K562 (cell line): ENCODE results near the gene NR1I3. TPM values are rescaled to one million over a fixed set of nuclear protein-coding genes. Genes with fewer than 3 reads are reported as not detected.

Experiments used
- ATAC-seq: fragments of 200-7000 bp; cut with Tn5 transposase; 3 replicates; pipeline ENCODE4 v1.9.1; 2020; ENCODE audit warnings: moderate library complexity
- BruUV-seq: library from RNA; stranded (reverse); fragments of 400-500 nt; replicated peaks from 2 replicates; lab custom pipeline; 2021; lab: Mats Ljungman, UMichigan
- CTCF ChIA-PET: fragments of 300-600 bp; formaldehyde crosslinking; extraction: SDS; loops from one replicate; lab custom pipeline; 2021; ENCODE audit warnings: low intra/inter-chr PET ratio; lab: Yijun Ruan, JAX
- POLR2A ChIA-PET: fragments of 300-600, 350-650 bp; sonication (Branson Sonifier 250); formaldehyde crosslinking; extraction: SDS; loops from one replicate; lab custom pipeline; 2021; ENCODE audit warnings: antibody characterized with exemption, inconsistent platforms; lab: Yijun Ruan, JAX
- DNase-seq, 4 experiments: peaks; one replicate each; pipeline versions ENCODE4 v3.0.0 to v3.0.0-alpha.2; 2011 to 2018; ENCODE audit warnings: low spot score in 3 of 4, mixed read lengths in 3 of 4; ENCODE audit errors: extremely low read depth in 1 of 4
- FAIRE-seq: peaks from 2 replicates; lab custom pipeline; 2011; peaks lifted over from hg19 to GRCh38; lab: Jason Lieb, UNC
- H2AFZ ChIP-seq: 2 replicates; pipeline ENCODE4 v1.6.0; 2011; ENCODE audit warnings: low read depth, low read length, control low read depth, inconsistent platforms
- H3K27ac ChIP-seq: fragments of 200-600 bp; 3 replicates; pipeline ENCODE4 v1.8.0; 2011; ENCODE audit warnings: low read depth, mild to moderate bottlenecking, control low read depth, inconsistent platforms, low read length, moderate library complexity, mixed read lengths; ENCODE audit errors: extremely low read depth
- H3K27me3 ChIP-seq, 2 experiments: fragments of 300-600 bp in 1 of 2; 2 replicates in 1 of 2; 3 replicates in 1 of 2; pipeline versions ENCODE4 v1.6.0 to v1.8.0; 2011; ENCODE audit warnings: inconsistent platforms in 2 of 2, low read length in 2 of 2, mild to moderate bottlenecking in 1 of 2, mixed read lengths in 1 of 2, moderate library complexity in 1 of 2; ENCODE audit not compliant: control insufficient read depth in 2 of 2, insufficient read depth in 2 of 2
- H3K36me3 ChIP-seq: fragments of 300-600 bp; 3 replicates; pipeline ENCODE4 v1.8.0; 2011; ENCODE audit warnings: mild to moderate bottlenecking, low read length, inconsistent platforms; ENCODE audit not compliant: control insufficient read depth, insufficient read depth
- H3K4me1 ChIP-seq, 2 experiments: fragments of 200-600 bp in 1 of 2; replicated peaks in 1 of 2; 2 replicates in 1 of 2; 3 replicates in 1 of 2; pipeline versions ENCODE4 v1.5.1 to v1.8.0; 2011; ENCODE audit warnings: inconsistent platforms in 2 of 2, low read length in 2 of 2, mild to moderate bottlenecking in 1 of 2, mixed read lengths in 1 of 2, moderate library complexity in 1 of 2; ENCODE audit not compliant: control insufficient read depth in 2 of 2, insufficient read depth in 2 of 2
- H3K4me2 ChIP-seq: 2 replicates; pipeline ENCODE4 v1.6.1; 2011; ENCODE audit warnings: low read length, control low read depth, inconsistent platforms, mixed read lengths; ENCODE audit not compliant: insufficient read depth
- H3K4me3 ChIP-seq: fragments of 200-600 bp; sonication (generic), shearing (Covaris generic); 2 replicates; pipeline ENCODE4 v1.5.1; 2016; ENCODE audit warnings: control low read depth, inconsistent platforms
- H3K79me2 ChIP-seq: fragments of 200-600 bp; 3 replicates; pipeline ENCODE4 v1.8.0; 2011; ENCODE audit warnings: low read length, inconsistent platforms; ENCODE audit not compliant: control insufficient read depth, insufficient read depth
- H3K9ac ChIP-seq, 2 experiments: 2 replicates each; pipeline versions ENCODE4 v1.6.0 to v1.6.1; 2011; ENCODE audit warnings: low read depth in 2 of 2, low read length in 2 of 2, control low read depth in 1 of 2, inconsistent platforms in 1 of 2, mild to moderate bottlenecking in 1 of 2, mixed read lengths in 1 of 2; ENCODE audit not compliant: insufficient read depth in 1 of 2
- H3K9me1 ChIP-seq: one replicate; pipeline ENCODE4 v1.6.0; 2011; ENCODE audit warnings: inconsistent platforms, mild to moderate bottlenecking, low read length, moderate library complexity; ENCODE audit not compliant: control insufficient read depth, insufficient read depth
- H3K9me3 ChIP-seq: replicated peaks from 2 replicates; pipeline ENCODE4 v1.5.1; 2011; ENCODE audit warnings: low read depth, low read length, inconsistent platforms; ENCODE audit not compliant: control insufficient read depth, insufficient read depth
- H4K20me1 ChIP-seq: replicated peaks from 2 replicates; pipeline ENCODE4 v1.6.1; 2011; ENCODE audit warnings: low read length, inconsistent platforms, mixed read lengths; ENCODE audit not compliant: control insufficient read depth, insufficient read depth
- BACH1 ChIP-seq: fragments of 200-800 bp; sonication (Bioruptor generic); IDR thresholded peaks from 2 replicates; pipeline ENCODE4 v1.6.1; 2016; ENCODE audit warnings: missing genetic modification characterization, missing compliant biosample characterization
- DLX4 ChIP-seq: fragments of 250-450 bp; sonication (Bioruptor Pico); IDR thresholded peaks from 2 replicates; pipeline ENCODE4 v1.6.1; 2021; ENCODE audit warnings: mild to moderate bottlenecking
- KAT2B ChIP-seq: IDR thresholded peaks from one replicate; pipeline ENCODE4 v1.6.1; 2012; ENCODE audit warnings: low read depth, mild to moderate bottlenecking, control low read depth, inconsistent platforms, low read length, moderate library complexity
- KDM4B ChIP-seq, 2 experiments: fragments of 450-650 bp in 1 of 2; sonication (generic) in 1 of 2; IDR thresholded peaks; 2 replicates each; pipeline ENCODE4 v1.6.1; 2016 to 2017; ENCODE audit warnings: borderline replicate concordance in 2 of 2, antibody characterized with exemption in 1 of 2, low read depth in 1 of 2, mild to moderate bottlenecking in 1 of 2
- KHSRP ChIP-seq: fragments of 450-650 bp; IDR thresholded peaks from 2 replicates; pipeline ENCODE4 v1.6.1; 2017
- PTTG1 ChIP-seq: fragments of 450-650 bp; IDR thresholded peaks from 2 replicates; pipeline ENCODE4 v1.6.1; 2016; ENCODE audit warnings: low read depth, mild to moderate bottlenecking, missing genetic modification characterization, missing compliant biosample characterization
- RERE ChIP-seq: sonication (generic); formaldehyde crosslinking; IDR thresholded peaks from 2 replicates; pipeline ENCODE4 v1.8.0; 2023; ENCODE audit warnings: missing genetic modification reagents, mild to moderate bottlenecking, borderline replicate concordance
- SOX6 ChIP-seq: fragments of 450-650 bp; IDR thresholded peaks from 2 replicates; pipeline ENCODE4 v1.6.1; 2014; ENCODE audit warnings: mild to moderate bottlenecking
- ZNF263 ChIP-seq: sonication (generic); formaldehyde crosslinking; IDR thresholded peaks from 2 replicates; pipeline ENCODE4 v1.8.0; 2022; ENCODE audit warnings: mild to moderate bottlenecking, missing genetic modification reagents, borderline replicate concordance
- ZNF589 ChIP-seq: fragments of 200-800 bp; sonication (Bioruptor generic); IDR thresholded peaks from 2 replicates; pipeline ENCODE4 v1.6.1; 2016; ENCODE audit warnings: low read depth, missing genetic modification characterization, missing compliant biosample characterization
- ZNF778 ChIP-seq: fragments of 450-650 bp; formaldehyde crosslinking; IDR thresholded peaks from 2 replicates; pipeline ENCODE4 v1.4.0; 2020; ENCODE audit warnings: mild to moderate bottlenecking, moderate library complexity
- WGBS: fragments of 100-300 bp; shearing (Covaris generic); methylation state at CpG from one replicate; pipeline ENCODE4 v1.1.6; 2016; ENCODE audit warnings: low coverage, mixed read lengths; ENCODE audit not compliant: insufficient coverage; ENCODE audit errors: missing lambda C conversion rate; 5-methylcytosine and 5-hydroxymethylcytosine counted together
- in situ Hi-C: fragments of 300-500 bp; cut with MboI; formaldehyde crosslinking; loops from 4 replicates; pipeline ENCODE4 v1.15.0; 2018; ENCODE audit warnings: inconsistent platforms, mixed read lengths
- intact Hi-C: fragments of 100-400 bp; cut with micrococcal nuclease; formaldehyde crosslinking; loops from 2 replicates; pipeline ENCODE4 v1.14.2; 2022
- polyA plus RNA-seq, 8 experiments: library from polyadenylated mRNA; depleted of rRNA in 4 of 8; stranded (reverse) in 5 of 8; unstranded in 3 of 8; fragments of >200 nt; fragmentation: Nextera tagmentation in 2 of 8; fragmentation: Illumina TruSeq in 1 of 8; extraction: Ambion mirVana in 2 of 8; extraction: Trizol in 1 of 8; gene quantifications; 2 replicates each; pipeline versions ENCODE4 v1.2.1 to v1.2.3, GENCODE V29; 2011 to 2014; ENCODE audit warnings: inconsistent platforms in 1 of 8, missing spikeins in 1 of 8
- total RNA-seq, 7 experiments: library from RNA; depleted of rRNA in 6 of 7; stranded (reverse); fragments of >200 nt in 6 of 7; fragmentation: Illumina TruSeq in 2 of 7; extraction: Trizol in 2 of 7; gene quantifications; 2 replicates each; pipeline versions ENCODE4 v1.2.1 to v1.2.3, GENCODE V29; 2011 to 2021; ENCODE audit warnings: low replicate concordance in 1 of 7
- TF ChIP-seq, protein P1 (sequence below): fragments of 250-450 bp; sonication (Bioruptor Pico); IDR thresholded peaks from 2 replicates; pipeline ENCODE4 v1.4.0; 2020; ENCODE audit warnings: mild to moderate bottlenecking, moderate library complexity, borderline replicate concordance

Gene NR1I3
- total and polyA plus RNA-seq, 9 of the 15 experiments (the other 6 are each of a cell fraction or from before 2014, with no cell fraction given): 0.11 TPM; not detected in 8

DNA sequence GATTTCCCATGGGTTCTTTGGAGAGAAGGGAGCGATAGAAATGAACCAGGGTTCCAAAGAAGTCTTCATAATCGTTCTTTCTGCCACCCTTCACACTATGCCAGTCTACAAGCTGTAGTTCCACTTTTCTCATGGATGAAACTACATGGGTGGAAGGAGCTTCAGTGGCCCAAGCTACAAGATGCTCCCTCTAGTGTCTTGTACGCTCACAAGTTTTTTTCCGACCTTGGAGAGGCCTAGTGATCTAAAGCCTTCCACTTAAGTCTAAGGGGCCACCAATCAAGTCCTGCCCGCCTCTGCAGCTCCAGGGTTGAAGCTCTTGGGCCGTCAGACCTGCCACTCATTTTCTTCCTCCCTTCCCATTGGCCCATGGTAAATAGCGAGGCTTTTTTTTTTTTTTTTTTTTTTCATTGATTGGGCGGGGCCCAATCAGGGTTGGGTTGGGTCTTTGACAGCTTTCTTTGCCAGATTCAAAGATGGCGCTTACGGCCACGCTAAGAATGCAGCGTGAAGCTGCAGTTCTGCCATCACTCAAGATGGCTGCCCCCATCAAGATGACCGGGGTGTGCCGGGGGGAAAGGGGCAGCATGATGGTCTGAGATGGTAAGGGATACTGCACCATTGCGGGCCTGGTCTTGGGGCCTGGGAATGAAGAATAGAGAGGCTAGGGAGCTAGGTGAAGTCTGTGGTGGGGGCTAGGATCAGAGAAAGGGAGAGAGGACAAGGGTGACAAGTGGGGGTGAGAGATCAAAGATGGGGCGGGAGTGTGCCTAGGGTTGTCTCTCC is 12.3 kb downstream of the NR1I3 start, which contains the start of gene TOMM40L:
Gene TOMM40L (plus strand): TSS at position 527 of the 786 bp plus-strand sequence. CDS start 430 bp downstream, outside the sequence.
- FAIRE-seq: peak; percentile 99
- CTCF ChIA-PET: interaction anchor here (0.6 to 1.3 kb wide), 5 partner anchors 17 to 539 kb away, joined by 3 to 8 read pairs (median 3); no protein-coding TSS in a partner anchor
- Histone ChIP-seq H4K20me1 (no peaks in the 10 kb centered on the region), H3K27ac (peak within 1 kb of the TSS; percentile 79), H3K36me3 (peaks cover 32% of the 10 kb centered on the region), H2AFZ (peak within 1 kb of the TSS; percentile 99), H3K4me2 (peak within 1 kb of the TSS; percentile 97), H3K9me1 (no peaks in the 10 kb centered on the region), H3K4me3 (peak within 1 kb of the TSS; percentile 70), H3K27me3 (no peaks in the 10 kb centered on the region), H3K9me3 (no peaks in the 10 kb centered on the region), H3K9ac (peak within 1 kb of the TSS; percentile 76 to 93), H3K4me1 (peaks cover 15 to 17% of the 10 kb centered on the region in 2 experiments; a peak in 3 of 5 replicates), H3K79me2 (peaks cover 19% of the 10 kb centered on the region)
- POLR2A ChIA-PET: interaction anchor here (0.7 to 2.1 kb wide), 18 partner anchors 10 to 686 kb away, joined by 3 to 9 read pairs (median 4); partner anchors contain the start of genes NDUFS2 and SDHC
- intact Hi-C loops: loop anchor here (1.0 to 5.0 kb wide), 7 partner anchors 15 to 157 kb away; partner anchors contain the start of genes B4GALT3 and CFAP126
- no TSS peak for BruUV-seq
- ATAC-seq: peak; percentile 95
- 4% methylated on average over 15 of the region's 16 CpGs for WGBS
- in situ Hi-C loops: loop anchor here (5.0 kb wide), 1 partner anchor 157 kb away; no protein-coding TSS in a partner anchor
- DNase-seq: peak; percentile 93 to 98 (median 95)
- TF ChIP-seq ZNF263 (CRISPR knock-in tag) (0 out of 2 replicates have a peak, but pooled peaks have one; percentile 20), ZNF589 (CRISPR knock-in tag) (no peak), KDM4B (IDR thresholded peaks at IDR 0.05; ENCODE audit: borderline replicate concordance in 2 of 2, low read depth in 1 of 2) (no peak), SOX6 (no peak), DLX4 (no peak), ZNF778 (CRISPR knock-in tag) (no peak), KAT2B (no peak), PTTG1 (tag) (no peak), RERE (CRISPR knock-in tag) (no peak), KHSRP (no peak), BACH1 (tag) (peak; percentile 51; the same call in 1 of the 2 replicates)
- TF ChIP-seq, protein P1, sequence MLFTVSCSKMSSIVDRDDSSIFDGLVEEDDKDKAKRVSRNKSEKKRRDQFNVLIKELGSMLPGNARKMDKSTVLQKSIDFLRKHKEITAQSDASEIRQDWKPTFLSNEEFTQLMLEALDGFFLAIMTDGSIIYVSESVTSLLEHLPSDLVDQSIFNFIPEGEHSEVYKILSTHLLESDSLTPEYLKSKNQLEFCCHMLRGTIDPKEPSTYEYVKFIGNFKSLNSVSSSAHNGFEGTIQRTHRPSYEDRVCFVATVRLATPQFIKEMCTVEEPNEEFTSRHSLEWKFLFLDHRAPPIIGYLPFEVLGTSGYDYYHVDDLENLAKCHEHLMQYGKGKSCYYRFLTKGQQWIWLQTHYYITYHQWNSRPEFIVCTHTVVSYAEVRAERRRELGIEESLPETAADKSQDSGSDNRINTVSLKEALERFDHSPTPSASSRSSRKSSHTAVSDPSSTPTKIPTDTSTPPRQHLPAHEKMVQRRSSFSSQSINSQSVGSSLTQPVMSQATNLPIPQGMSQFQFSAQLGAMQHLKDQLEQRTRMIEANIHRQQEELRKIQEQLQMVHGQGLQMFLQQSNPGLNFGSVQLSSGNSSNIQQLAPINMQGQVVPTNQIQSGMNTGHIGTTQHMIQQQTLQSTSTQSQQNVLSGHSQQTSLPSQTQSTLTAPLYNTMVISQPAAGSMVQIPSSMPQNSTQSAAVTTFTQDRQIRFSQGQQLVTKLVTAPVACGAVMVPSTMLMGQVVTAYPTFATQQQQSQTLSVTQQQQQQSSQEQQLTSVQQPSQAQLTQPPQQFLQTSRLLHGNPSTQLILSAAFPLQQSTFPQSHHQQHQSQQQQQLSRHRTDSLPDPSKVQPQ: no peak
